HL-60 (cell line): ENCODE results near the gene CACNA1G.

Experiments used
- DNase-seq, 2 experiments: peaks; one replicate each; pipeline ENCODE4 v3.0.0-alpha.2; 2010 to 2020; ENCODE audit warnings: low read depth in 1 of 2, low spot score in 1 of 2
- H3K27ac ChIP-seq: fragments of 250-450 bp; sonication (Bioruptor Pico); replicated peaks from 2 replicates; pipeline ENCODE4 v1.5.1; 2020; ENCODE audit warnings: mild to moderate bottlenecking, moderate library complexity
- H3K27me3 ChIP-seq: fragments of 250-450 bp; sonication (Bioruptor Pico); 2 replicates; pipeline ENCODE4 v1.5.1; 2021; ENCODE audit warnings: mild to moderate bottlenecking, moderate library complexity; ENCODE audit not compliant: insufficient read depth, poor library complexity, severe bottlenecking
- H3K4me3 ChIP-seq: replicated peaks from 2 replicates; pipeline ENCODE4 v1.5.1; 2011; ENCODE audit warnings: mild to moderate bottlenecking, control low read depth, low read length; ENCODE audit not compliant: insufficient read depth
- CTCF ChIP-seq: IDR thresholded peaks from one replicate; pipeline ENCODE4 v1.5.1; 2011; ENCODE audit warnings: low read length, control low read depth, inconsistent platforms; ENCODE audit not compliant: insufficient read depth
- GABPA ChIP-seq: IDR thresholded peaks from 2 replicates; pipeline ENCODE4 v1.6.1; 2012; ENCODE audit warnings: low read depth
- POLR2AphosphoS5 ChIP-seq: IDR thresholded peaks from 2 replicates; pipeline ENCODE4 v1.6.1; 2012; ENCODE audit warnings: low read depth
- SPI1 ChIP-seq: IDR thresholded peaks from 2 replicates; pipeline ENCODE4 v1.6.1; 2012; ENCODE audit warnings: low read depth, mild to moderate bottlenecking, borderline replicate concordance
- long read RNA-seq: library from polyadenylated mRNA; unstranded; transcript quantifications from one replicate; pipeline ENCODE4 v2.0.0, GENCODE V29; 2020
- TF ChIP-seq, protein P1 (sequence below): IDR thresholded peaks from 2 replicates; pipeline ENCODE4 v1.6.1; 2012; ENCODE audit warnings: low read depth; ENCODE audit not compliant: insufficient replicate concordance

CACNA1G gene
- long read RNA-seq = 0 reads

GRCh38 chr17:50560185-50560824 is at the start of gene CACNA1G:
Gene CACNA1G, plus strand, starts transcription at chr17:50560715. Its CDS starts 745 bp downstream, at chr17:50561460.
- DNase-seq = peak; percentile 64 to 81
- TF ChIP-seq POLR2AphosphoS5 (no peak), GABPA (no peak), SPI1 (no peak), CTCF (no peak)
- TF ChIP-seq, protein P1, sequence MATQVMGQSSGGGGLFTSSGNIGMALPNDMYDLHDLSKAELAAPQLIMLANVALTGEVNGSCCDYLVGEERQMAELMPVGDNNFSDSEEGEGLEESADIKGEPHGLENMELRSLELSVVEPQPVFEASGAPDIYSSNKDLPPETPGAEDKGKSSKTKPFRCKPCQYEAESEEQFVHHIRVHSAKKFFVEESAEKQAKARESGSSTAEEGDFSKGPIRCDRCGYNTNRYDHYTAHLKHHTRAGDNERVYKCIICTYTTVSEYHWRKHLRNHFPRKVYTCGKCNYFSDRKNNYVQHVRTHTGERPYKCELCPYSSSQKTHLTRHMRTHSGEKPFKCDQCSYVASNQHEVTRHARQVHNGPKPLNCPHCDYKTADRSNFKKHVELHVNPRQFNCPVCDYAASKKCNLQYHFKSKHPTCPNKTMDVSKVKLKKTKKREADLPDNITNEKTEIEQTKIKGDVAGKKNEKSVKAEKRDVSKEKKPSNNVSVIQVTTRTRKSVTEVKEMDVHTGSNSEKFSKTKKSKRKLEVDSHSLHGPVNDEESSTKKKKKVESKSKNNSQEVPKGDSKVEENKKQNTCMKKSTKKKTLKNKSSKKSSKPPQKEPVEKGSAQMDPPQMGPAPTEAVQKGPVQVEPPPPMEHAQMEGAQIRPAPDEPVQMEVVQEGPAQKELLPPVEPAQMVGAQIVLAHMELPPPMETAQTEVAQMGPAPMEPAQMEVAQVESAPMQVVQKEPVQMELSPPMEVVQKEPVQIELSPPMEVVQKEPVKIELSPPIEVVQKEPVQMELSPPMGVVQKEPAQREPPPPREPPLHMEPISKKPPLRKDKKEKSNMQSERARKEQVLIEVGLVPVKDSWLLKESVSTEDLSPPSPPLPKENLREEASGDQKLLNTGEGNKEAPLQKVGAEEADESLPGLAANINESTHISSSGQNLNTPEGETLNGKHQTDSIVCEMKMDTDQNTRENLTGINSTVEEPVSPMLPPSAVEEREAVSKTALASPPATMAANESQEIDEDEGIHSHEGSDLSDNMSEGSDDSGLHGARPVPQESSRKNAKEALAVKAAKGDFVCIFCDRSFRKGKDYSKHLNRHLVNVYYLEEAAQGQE = no peak
- H3K4me3 ChIP-seq = peak within 1 kb of the TSS; percentile 5
- peaks cover 61% of the 10 kb centered on the region for H3K27me3 ChIP-seq
- no peak within 1 kb of the TSS for H3K27ac ChIP-seq

- no peak for DNase-seq
- no peak overlapping the region for H3K27ac ChIP-seq
- TF ChIP-seq, protein P1 = no peak
- TF ChIP-seq POLR2AphosphoS5 = no peak
- TF ChIP-seq CTCF = no peak
- TF ChIP-seq SPI1 = no peak
- TF ChIP-seq GABPA = no peak
- H3K27me3 ChIP-seq = no peaks in the 10 kb centered on the region
- H3K4me3 ChIP-seq = no peak overlapping the region
Observed at GRCh38 chr17:50511058-50511457, 49.5 kb upstream of the CACNA1G start.

DNA sequence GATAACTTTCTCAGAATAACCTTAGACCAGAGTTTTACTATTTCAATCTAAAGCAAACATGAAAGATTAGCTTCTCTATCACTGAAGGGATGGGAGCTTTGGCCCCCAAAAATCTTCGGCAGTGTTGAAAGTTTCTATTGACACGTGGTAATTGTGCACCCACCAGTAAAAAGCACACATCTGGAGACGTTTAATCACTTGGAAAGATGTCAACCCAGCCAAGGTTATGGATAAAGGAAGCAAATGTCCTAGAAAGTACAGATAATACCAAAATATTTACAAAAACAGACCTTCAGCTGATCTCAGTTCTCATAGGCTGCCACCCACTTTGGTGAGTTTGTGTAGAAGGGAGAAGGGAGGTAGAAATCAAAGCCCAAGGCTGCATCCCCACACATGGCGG is 47.0 kb upstream of the CACNA1G start:
- Histone ChIP-seq H3K27me3 (no peaks in the 10 kb centered on the region), H3K4me3 (no peak overlapping the region), H3K27ac (no peak overlapping the region)
- TF ChIP-seq, protein P1 = no peak
- no peak for DNase-seq
